K562 (cell line): ENCODE data around the gene RHOC. TPM values are rescaled to one million over a fixed set of nuclear protein-coding genes. Genes with fewer than 3 reads are reported as not detected.

ENCODE experiments used
- ATAC-seq: fragments of 200-7000 bp; cut with Tn5 transposase; 3 replicates; pipeline ENCODE4 v1.9.1; 2020; ENCODE audit warnings: moderate library complexity
- BruUV-seq: library from RNA; stranded (reverse); fragments of 400-500 nt; replicated peaks from 2 replicates; lab custom pipeline; 2021; lab: Mats Ljungman, UMichigan
- CTCF ChIA-PET: fragments of 300-600 bp; formaldehyde crosslinking; extraction: SDS; loops from one replicate; lab custom pipeline; 2021; ENCODE audit warnings: low intra/inter-chr PET ratio; lab: Yijun Ruan, JAX
- POLR2A ChIA-PET: fragments of 300-600, 350-650 bp; sonication (Branson Sonifier 250); formaldehyde crosslinking; extraction: SDS; loops from one replicate; lab custom pipeline; 2021; ENCODE audit warnings: antibody characterized with exemption, inconsistent platforms; lab: Yijun Ruan, JAX
- DNase-seq, 4 experiments: peaks; one replicate each; pipeline versions ENCODE4 v3.0.0 to v3.0.0-alpha.2; 2011 to 2018; ENCODE audit warnings: low spot score in 3 of 4, mixed read lengths in 3 of 4; ENCODE audit errors: extremely low read depth in 1 of 4
- FAIRE-seq: peaks from 2 replicates; lab custom pipeline; 2011; peaks lifted over from hg19 to GRCh38; lab: Jason Lieb, UNC
- H2AFZ ChIP-seq: 2 replicates; pipeline ENCODE4 v1.6.0; 2011; ENCODE audit warnings: low read depth, low read length, control low read depth, inconsistent platforms
- H3K27ac ChIP-seq: fragments of 200-600 bp; 3 replicates; pipeline ENCODE4 v1.8.0; 2011; ENCODE audit warnings: low read depth, mild to moderate bottlenecking, control low read depth, inconsistent platforms, low read length, moderate library complexity, mixed read lengths; ENCODE audit errors: extremely low read depth
- H3K27me3 ChIP-seq, 2 experiments: fragments of 300-600 bp in 1 of 2; 2 replicates in 1 of 2; 3 replicates in 1 of 2; pipeline versions ENCODE4 v1.6.0 to v1.8.0; 2011; ENCODE audit warnings: inconsistent platforms in 2 of 2, low read length in 2 of 2, mild to moderate bottlenecking in 1 of 2, mixed read lengths in 1 of 2, moderate library complexity in 1 of 2; ENCODE audit not compliant: control insufficient read depth in 2 of 2, insufficient read depth in 2 of 2
- H3K36me3 ChIP-seq: fragments of 300-600 bp; 3 replicates; pipeline ENCODE4 v1.8.0; 2011; ENCODE audit warnings: mild to moderate bottlenecking, low read length, inconsistent platforms; ENCODE audit not compliant: control insufficient read depth, insufficient read depth
- H3K4me1 ChIP-seq, 2 experiments: fragments of 200-600 bp in 1 of 2; replicated peaks in 1 of 2; 2 replicates in 1 of 2; 3 replicates in 1 of 2; pipeline versions ENCODE4 v1.5.1 to v1.8.0; 2011; ENCODE audit warnings: inconsistent platforms in 2 of 2, low read length in 2 of 2, mild to moderate bottlenecking in 1 of 2, mixed read lengths in 1 of 2, moderate library complexity in 1 of 2; ENCODE audit not compliant: control insufficient read depth in 2 of 2, insufficient read depth in 2 of 2
- H3K4me2 ChIP-seq: 2 replicates; pipeline ENCODE4 v1.6.1; 2011; ENCODE audit warnings: low read length, control low read depth, inconsistent platforms, mixed read lengths; ENCODE audit not compliant: insufficient read depth
- H3K4me3 ChIP-seq: fragments of 200-600 bp; sonication (generic), shearing (Covaris generic); 2 replicates; pipeline ENCODE4 v1.5.1; 2016; ENCODE audit warnings: control low read depth, inconsistent platforms
- H3K79me2 ChIP-seq: fragments of 200-600 bp; 3 replicates; pipeline ENCODE4 v1.8.0; 2011; ENCODE audit warnings: low read length, inconsistent platforms; ENCODE audit not compliant: control insufficient read depth, insufficient read depth
- H3K9ac ChIP-seq, 2 experiments: 2 replicates each; pipeline versions ENCODE4 v1.6.0 to v1.6.1; 2011; ENCODE audit warnings: low read depth in 2 of 2, low read length in 2 of 2, control low read depth in 1 of 2, inconsistent platforms in 1 of 2, mild to moderate bottlenecking in 1 of 2, mixed read lengths in 1 of 2; ENCODE audit not compliant: insufficient read depth in 1 of 2
- H3K9me1 ChIP-seq: one replicate; pipeline ENCODE4 v1.6.0; 2011; ENCODE audit warnings: inconsistent platforms, mild to moderate bottlenecking, low read length, moderate library complexity; ENCODE audit not compliant: control insufficient read depth, insufficient read depth
- H3K9me3 ChIP-seq: replicated peaks from 2 replicates; pipeline ENCODE4 v1.5.1; 2011; ENCODE audit warnings: low read depth, low read length, inconsistent platforms; ENCODE audit not compliant: control insufficient read depth, insufficient read depth
- H4K20me1 ChIP-seq: replicated peaks from 2 replicates; pipeline ENCODE4 v1.6.1; 2011; ENCODE audit warnings: low read length, inconsistent platforms, mixed read lengths; ENCODE audit not compliant: control insufficient read depth, insufficient read depth
- CREM ChIP-seq: IDR thresholded peaks from 2 replicates; pipeline ENCODE4 v1.6.1; 2014; ENCODE audit warnings: antibody characterized with exemption, low read depth
- DPF2 ChIP-seq: fragments of 450-650 bp; IDR thresholded peaks from 2 replicates; pipeline ENCODE4 v1.6.1; 2016
- E2F6 ChIP-seq, 2 experiments: IDR thresholded peaks; 2 replicates each; pipeline ENCODE4 v1.6.1; 2011; ENCODE audit warnings: borderline replicate concordance in 1 of 2, control low read depth in 1 of 2, low read depth in 1 of 2, low read length in 1 of 2, mild to moderate bottlenecking in 1 of 2, mixed read lengths in 1 of 2, moderate library complexity in 1 of 2; ENCODE audit not compliant: insufficient read depth in 1 of 2, insufficient read length in 1 of 2, poor library complexity in 1 of 2, severe bottlenecking in 1 of 2; ENCODE audit errors: extremely low read depth in 1 of 2
- EHMT2 ChIP-seq: fragments of 450-650 bp; IDR thresholded peaks from 2 replicates; pipeline ENCODE4 v1.6.1; 2018; ENCODE audit warnings: antibody characterized with exemption
- EP400 ChIP-seq: fragments of 450-650 bp; IDR thresholded peaks from 2 replicates; pipeline ENCODE4 v1.6.1; 2017; ENCODE audit warnings: antibody characterized with exemption, mild to moderate bottlenecking, moderate library complexity
- ETV5 ChIP-seq: sonication (generic); formaldehyde crosslinking; IDR thresholded peaks from 2 replicates; pipeline ENCODE4 v1.4.0; 2020; ENCODE audit warnings: low read depth, mild to moderate bottlenecking, missing genetic modification reagents
- HMG20A ChIP-seq: fragments of 450-650 bp; formaldehyde crosslinking; conservative IDR thresholded peaks from 2 replicates; pipeline ENCODE4 v1.4.0; 2020; ENCODE audit warnings: mild to moderate bottlenecking, mixed read lengths
- MITF ChIP-seq: IDR thresholded peaks from 2 replicates; pipeline ENCODE4 v1.6.1; 2014; ENCODE audit warnings: antibody characterized with exemption
- NONO ChIP-seq, 2 experiments: fragments of 200-400 bp in 1 of 2; fragments of 450-650 bp in 1 of 2; formaldehyde crosslinking in 1 of 2; IDR thresholded peaks; 2 replicates each; pipeline ENCODE4 v1.6.1; 2017; ENCODE audit warnings: low read depth in 2 of 2, mild to moderate bottlenecking in 2 of 2, moderate library complexity in 2 of 2, low read length in 1 of 2
- SMAD2 ChIP-seq: fragments of 150-350 bp; IDR thresholded peaks from 2 replicates; pipeline ENCODE4 v1.6.1; 2014; ENCODE audit warnings: low read depth, mild to moderate bottlenecking, low read length
- SP2 ChIP-seq: IDR thresholded peaks from 2 replicates; pipeline ENCODE4 v1.6.1; 2011; ENCODE audit warnings: mild to moderate bottlenecking, low read depth, low read length, moderate library complexity; ENCODE audit not compliant: poor library complexity, severe bottlenecking; ENCODE audit errors: extremely low read depth
- TCF7L2 ChIP-seq: fragments of 150-350 bp; IDR thresholded peaks from 2 replicates; pipeline ENCODE4 v1.6.1; 2016; ENCODE audit warnings: low read depth, mild to moderate bottlenecking, low read length, moderate library complexity
- USF2 ChIP-seq: sonication (generic); formaldehyde crosslinking; IDR thresholded peaks from 2 replicates; pipeline ENCODE4 v1.5.0; 2020; ENCODE audit warnings: missing genetic modification reagents
- ZC3H8 ChIP-seq: fragments of 450-650 bp; IDR thresholded peaks from 2 replicates; pipeline ENCODE4 v1.6.1; 2017
- WGBS: fragments of 100-300 bp; shearing (Covaris generic); methylation state at CpG from one replicate; pipeline ENCODE4 v1.1.6; 2016; ENCODE audit warnings: low coverage, mixed read lengths; ENCODE audit not compliant: insufficient coverage; ENCODE audit errors: missing lambda C conversion rate; 5-methylcytosine and 5-hydroxymethylcytosine counted together
- in situ Hi-C: fragments of 300-500 bp; cut with MboI; formaldehyde crosslinking; loops from 4 replicates; pipeline ENCODE4 v1.15.0; 2018; ENCODE audit warnings: inconsistent platforms, mixed read lengths
- intact Hi-C: fragments of 100-400 bp; cut with micrococcal nuclease; formaldehyde crosslinking; loops from 2 replicates; pipeline ENCODE4 v1.14.2; 2022
- polyA plus RNA-seq, 8 experiments: library from polyadenylated mRNA; depleted of rRNA in 4 of 8; stranded (reverse) in 5 of 8; unstranded in 3 of 8; fragments of >200 nt; fragmentation: Nextera tagmentation in 2 of 8; fragmentation: Illumina TruSeq in 1 of 8; extraction: Ambion mirVana in 2 of 8; extraction: Trizol in 1 of 8; gene quantifications; 2 replicates each; pipeline versions ENCODE4 v1.2.1 to v1.2.3, GENCODE V29; 2011 to 2014; ENCODE audit warnings: inconsistent platforms in 1 of 8, missing spikeins in 1 of 8
- total RNA-seq, 7 experiments: library from RNA; depleted of rRNA in 6 of 7; stranded (reverse); fragments of >200 nt in 6 of 7; fragmentation: Illumina TruSeq in 2 of 7; extraction: Trizol in 2 of 7; gene quantifications; 2 replicates each; pipeline versions ENCODE4 v1.2.1 to v1.2.3, GENCODE V29; 2011 to 2021; ENCODE audit warnings: low replicate concordance in 1 of 7
- TF ChIP-seq, protein P1 (sequence below): sonication (generic); formaldehyde crosslinking; IDR thresholded peaks from 2 replicates; pipeline ENCODE4 v1.8.1; 2023; ENCODE audit warnings: mild to moderate bottlenecking, missing genetic modification reagents
- TF ChIP-seq, protein P2 (sequence below): sonication (generic); formaldehyde crosslinking; IDR thresholded peaks from 2 replicates; pipeline ENCODE4 v1.9.0; 2022; ENCODE audit warnings: mild to moderate bottlenecking, missing genetic modification reagents

RHOC gene
- total and polyA plus RNA-seq, 9 of the 15 experiments (the other 6 are each of a cell fraction or from before 2014, with no cell fraction given): 35.2 to 364 (median 204) TPM

DNA sequence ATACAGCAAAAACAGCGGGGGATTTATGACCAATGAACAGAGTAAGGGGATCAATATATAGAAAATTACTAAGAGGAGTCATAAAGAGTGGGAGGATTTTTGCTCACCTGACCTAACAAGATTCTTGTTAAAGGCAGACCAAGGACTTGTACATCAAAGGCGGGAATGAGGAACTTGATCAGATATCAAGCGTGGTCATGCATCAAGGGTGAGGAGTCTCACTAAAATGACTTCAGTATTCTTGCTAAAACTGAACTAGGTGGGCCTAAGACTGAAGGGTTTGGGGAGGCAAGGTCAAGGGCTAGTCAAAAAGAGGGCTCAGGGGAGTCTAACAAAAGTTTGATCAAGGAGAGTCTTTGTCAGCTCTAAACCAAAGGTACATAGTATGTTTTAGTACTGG lies 30.4 kb downstream of the RHOC start:
- H4K20me1 ChIP-seq: no peaks in the 10 kb centered on the region
- peak in 2 of 4 experiments; percentile 27 to 61 for DNase-seq
- H3K4me2 ChIP-seq: peak overlapping the region; percentile 85
- H3K4me1 ChIP-seq: peaks cover 18 to 42% of the 10 kb centered on the region in 2 experiments
- no peak overlapping the region; the same call in 1 of the 2 replicates for H2AFZ ChIP-seq
- H3K36me3 ChIP-seq: peaks cover 28% of the 10 kb centered on the region
- intact Hi-C loops (no loop called here), in situ Hi-C loops (no loop called here)
- peak overlapping the region; percentile 71; the same call in 1 of the 2 replicates for H3K4me3 ChIP-seq
- no peak for ATAC-seq
- H3K27ac ChIP-seq: no peak overlapping the region; the same call in 2 of the 3 replicates
- no peaks in the 10 kb centered on the region for H3K27me3 ChIP-seq
- H3K9me3 ChIP-seq: no peaks in the 10 kb centered on the region
- FAIRE-seq: peak; percentile 46
- POLR2A ChIA-PET: interaction anchor here (3.9 to 7.3 kb wide), 3 partner anchors 13 to 20 kb away, joined by 30 to 104 read pairs (median 87); no protein-coding TSS in a partner anchor
- no peaks in the 10 kb centered on the region for H3K9me1 ChIP-seq
- BruUV-seq: no TSS peak
- 27% methylated on average over 3 of the region's 3 CpGs for WGBS
- H3K79me2 ChIP-seq: peaks cover 56% of the 10 kb centered on the region
- H3K9ac ChIP-seq: peak overlapping the region in 1 of 2 experiments; percentile 87; a peak in 1 of 4 replicates
- CTCF ChIA-PET: no interaction called here
- TF ChIP-seq EP400: no peak
- TF ChIP-seq, protein P1, sequence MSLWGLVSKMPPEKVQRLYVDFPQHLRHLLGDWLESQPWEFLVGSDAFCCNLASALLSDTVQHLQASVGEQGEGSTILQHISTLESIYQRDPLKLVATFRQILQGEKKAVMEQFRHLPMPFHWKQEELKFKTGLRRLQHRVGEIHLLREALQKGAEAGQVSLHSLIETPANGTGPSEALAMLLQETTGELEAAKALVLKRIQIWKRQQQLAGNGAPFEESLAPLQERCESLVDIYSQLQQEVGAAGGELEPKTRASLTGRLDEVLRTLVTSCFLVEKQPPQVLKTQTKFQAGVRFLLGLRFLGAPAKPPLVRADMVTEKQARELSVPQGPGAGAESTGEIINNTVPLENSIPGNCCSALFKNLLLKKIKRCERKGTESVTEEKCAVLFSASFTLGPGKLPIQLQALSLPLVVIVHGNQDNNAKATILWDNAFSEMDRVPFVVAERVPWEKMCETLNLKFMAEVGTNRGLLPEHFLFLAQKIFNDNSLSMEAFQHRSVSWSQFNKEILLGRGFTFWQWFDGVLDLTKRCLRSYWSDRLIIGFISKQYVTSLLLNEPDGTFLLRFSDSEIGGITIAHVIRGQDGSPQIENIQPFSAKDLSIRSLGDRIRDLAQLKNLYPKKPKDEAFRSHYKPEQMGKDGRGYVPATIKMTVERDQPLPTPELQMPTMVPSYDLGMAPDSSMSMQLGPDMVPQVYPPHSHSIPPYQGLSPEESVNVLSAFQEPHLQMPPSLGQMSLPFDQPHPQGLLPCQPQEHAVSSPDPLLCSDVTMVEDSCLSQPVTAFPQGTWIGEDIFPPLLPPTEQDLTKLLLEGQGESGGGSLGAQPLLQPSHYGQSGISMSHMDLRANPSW (CRISPR knock-in tag): no peak
- no peak for TF ChIP-seq ETV5 (CRISPR knock-in tag)
- TF ChIP-seq CREM: 0 out of 2 replicates have a peak, but pooled peaks have one; percentile 3
- TF ChIP-seq, protein P2, sequence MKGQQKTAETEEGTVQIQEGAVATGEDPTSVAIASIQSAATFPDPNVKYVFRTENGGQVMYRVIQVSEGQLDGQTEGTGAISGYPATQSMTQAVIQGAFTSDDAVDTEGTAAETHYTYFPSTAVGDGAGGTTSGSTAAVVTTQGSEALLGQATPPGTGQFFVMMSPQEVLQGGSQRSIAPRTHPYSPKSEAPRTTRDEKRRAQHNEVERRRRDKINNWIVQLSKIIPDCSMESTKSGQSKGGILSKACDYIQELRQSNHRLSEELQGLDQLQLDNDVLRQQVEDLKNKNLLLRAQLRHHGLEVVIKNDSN: no peak
- no peak for TF ChIP-seq HMG20A (CRISPR knock-in tag)
- TF ChIP-seq MITF: no peak
- 0 out of 2 replicates have a peak, but pooled peaks have one; percentile 44 for TF ChIP-seq DPF2
- no peak for TF ChIP-seq ZC3H8
- no peak for TF ChIP-seq SMAD2
- TF ChIP-seq NONO (IDR thresholded peaks at IDR 0.05; ENCODE audit: low read depth in 2 of 2, low read length in 1 of 2): no peak
- TF ChIP-seq SP2: no peak
- peak; percentile 42; the same call in 1 of the 2 replicates for TF ChIP-seq TCF7L2
- no peak for TF ChIP-seq USF2 (CRISPR knock-in tag)
- peak; percentile 31 to 54 for TF ChIP-seq E2F6 (IDR thresholded peaks at IDR 0.05; ENCODE audit: borderline replicate concordance in 1 of 2, extremely low read depth in 1 of 2, insufficient read depth in 1 of 2, insufficient read length in 1 of 2, low read depth in 1 of 2, low read length in 1 of 2, poor library complexity in 1 of 2, severe bottlenecking in 1 of 2)
- no peak for TF ChIP-seq EHMT2
